GM23338 (cell line): ENCODE measurements around the gene EMX1.

Source experiments
- CTCF ChIP-seq, 2 experiments: fragments of 200-600 bp in 1 of 2; sonication (generic) in 1 of 2; conservative IDR thresholded peaks; 2 replicates each; pipeline versions ENCODE4 v1.5.1 to v1.6.1; 2016 to 2017; ENCODE audit warnings: antibody characterized with exemption in 2 of 2, low read depth in 2 of 2, mild to moderate bottlenecking in 2 of 2, moderate library complexity in 1 of 2
- REST ChIP-seq: IDR thresholded peaks from one replicate; pipeline ENCODE4 v1.6.1; 2018; ENCODE audit warnings: antibody characterized with exemption; ENCODE audit not compliant: unreplicated experiment
- ZNF114 ChIP-seq: fragments of 250-450 bp; sonication (Bioruptor Pico); IDR thresholded peaks from 2 replicates; pipeline ENCODE4 v1.5.0; 2020; ENCODE audit warnings: mild to moderate bottlenecking, moderate library complexity

- TF ChIP-seq CTCF (conservative IDR thresholded peaks at IDR 0.05; ENCODE audit: low read depth in 2 of 2) (no peak), ZNF114 (CRISPR knock-in tag) (no peak), REST (no peak)
These were observed 18.8 kb upstream of the EMX1 start for GRCh38 chr2:72898585-72898906.
